OCI-LY7 (cell line): Measurements from ENCODE around the gene OGA. TPM values are rescaled to one million over a fixed set of nuclear protein-coding genes. Genes with fewer than 3 reads are reported as not detected.

ENCODE experiments used
- BruUV-seq: library from RNA; stranded (reverse); fragments of 400-500 nt; replicated peaks from 2 replicates; lab custom pipeline; 2021; lab: Mats Ljungman, UMichigan
- CTCF ChIA-PET: fragments of 300-600 bp; sonication (Branson Sonifier 250); formaldehyde crosslinking; loops from one replicate; lab custom pipeline; 2022; ENCODE audit warnings: antibody characterized with exemption; ENCODE audit not compliant: unreplicated experiment; lab: Charles Lee
- POLR2A ChIA-PET: fragments of 300-600 bp; sonication (Branson Sonifier 250); formaldehyde crosslinking; loops from one replicate; lab custom pipeline; 2022; ENCODE audit warnings: antibody characterized with exemption; lab: Charles Lee
- DNase-seq: peaks from one replicate; pipeline ENCODE4 v3.0.0-alpha.2; 2015; ENCODE audit warnings: low spot score
- H2AFZ ChIP-seq: fragments of 200-600 bp; sonication (generic), shearing (Covaris generic); 2 replicates; pipeline ENCODE4 v1.6.1; 2014; ENCODE audit warnings: mild to moderate bottlenecking, antibody characterized with exemption, low read length, moderate library complexity
- H3K27ac ChIP-seq: fragments of 200-600 bp; sonication (generic); 2 replicates; pipeline ENCODE4 v1.5.1; 2014; ENCODE audit warnings: mixed run types, low read depth, mild to moderate bottlenecking, moderate library complexity, low read length, inconsistent platforms; ENCODE audit not compliant: poor library complexity, severe bottlenecking
- H3K36me3 ChIP-seq: fragments of 200-600 bp; sonication (generic); 2 replicates; pipeline ENCODE4 v1.6.1; 2014; ENCODE audit warnings: mild to moderate bottlenecking, antibody characterized with exemption, low read length, moderate library complexity, mixed read lengths; ENCODE audit not compliant: insufficient read depth
- H3K4me1 ChIP-seq: fragments of 200-600 bp; sonication (generic); 2 replicates; pipeline ENCODE4 v1.5.1; 2014; ENCODE audit warnings: mild to moderate bottlenecking, low read length; ENCODE audit not compliant: insufficient read depth, poor library complexity, severe bottlenecking
- H3K4me2 ChIP-seq: fragments of 200-600 bp; sonication (generic); 2 replicates; pipeline ENCODE4 v1.6.1; 2014; ENCODE audit warnings: mild to moderate bottlenecking, low read length
- H3K4me3 ChIP-seq: fragments of 200-600 bp; sonication (generic); 2 replicates; pipeline ENCODE4 v1.5.1; 2014; ENCODE audit warnings: mild to moderate bottlenecking, low read depth, low read length; ENCODE audit not compliant: poor library complexity, severe bottlenecking
- H3K79me2 ChIP-seq: fragments of 200-600 bp; sonication (generic); 2 replicates; pipeline ENCODE4 v1.6.1; 2016; ENCODE audit warnings: low read depth, mild to moderate bottlenecking, low read length, moderate library complexity, mixed read lengths; ENCODE audit not compliant: insufficient read depth
- H3K9me2 ChIP-seq: fragments of 200-600 bp; sonication (generic); 2 replicates; pipeline ENCODE4 v1.6.1; 2016; ENCODE audit warnings: mild to moderate bottlenecking, low read length, mixed read lengths; ENCODE audit not compliant: insufficient read depth
- H3K9me3 ChIP-seq: fragments of 200-600 bp; sonication (generic); 2 replicates; pipeline ENCODE4 v1.6.1; 2014; ENCODE audit warnings: mild to moderate bottlenecking, mixed run types, low read length, mixed read lengths
- H4K20me1 ChIP-seq: fragments of 200-600 bp; sonication (generic); 2 replicates; pipeline ENCODE4 v1.6.1; 2014; ENCODE audit warnings: mild to moderate bottlenecking, antibody characterized with exemption, low read length, moderate library complexity, mixed read lengths; ENCODE audit not compliant: insufficient read depth
- CTCF ChIP-seq: fragments of 200-600 bp; sonication (generic); conservative IDR thresholded peaks from 2 replicates; pipeline ENCODE4 v1.5.1; 2014; ENCODE audit warnings: mild to moderate bottlenecking, antibody characterized with exemption, low read length, moderate library complexity, mixed read lengths
- EZH2phosphoT487 ChIP-seq: fragments of 200-600 bp; sonication (generic); IDR thresholded peaks from 2 replicates; pipeline ENCODE4 v1.6.1; 2018; ENCODE audit warnings: low read depth, borderline replicate concordance, mild to moderate bottlenecking, mixed run types, antibody characterized with exemption, low read length, moderate library complexity, mixed read lengths
- intact Hi-C: fragments of 100-400 bp; cut with micrococcal nuclease; formaldehyde crosslinking; loops from one replicate; pipeline ENCODE4 v1.10.0; 2022; ENCODE audit not compliant: unreplicated experiment
- total RNA-seq, 2 experiments: library from RNA; depleted of rRNA in 1 of 2; stranded (reverse); fragments of >200 nt in 1 of 2; shearing (Covaris generic) in 1 of 2; gene quantifications; 2 replicates each; pipeline ENCODE4 v1.2.3, GENCODE V29; 2014 to 2022

Gene OGA
- total RNA-seq, 2 experiments from 2014 or later: 65.5 to 109 TPM

DNA sequence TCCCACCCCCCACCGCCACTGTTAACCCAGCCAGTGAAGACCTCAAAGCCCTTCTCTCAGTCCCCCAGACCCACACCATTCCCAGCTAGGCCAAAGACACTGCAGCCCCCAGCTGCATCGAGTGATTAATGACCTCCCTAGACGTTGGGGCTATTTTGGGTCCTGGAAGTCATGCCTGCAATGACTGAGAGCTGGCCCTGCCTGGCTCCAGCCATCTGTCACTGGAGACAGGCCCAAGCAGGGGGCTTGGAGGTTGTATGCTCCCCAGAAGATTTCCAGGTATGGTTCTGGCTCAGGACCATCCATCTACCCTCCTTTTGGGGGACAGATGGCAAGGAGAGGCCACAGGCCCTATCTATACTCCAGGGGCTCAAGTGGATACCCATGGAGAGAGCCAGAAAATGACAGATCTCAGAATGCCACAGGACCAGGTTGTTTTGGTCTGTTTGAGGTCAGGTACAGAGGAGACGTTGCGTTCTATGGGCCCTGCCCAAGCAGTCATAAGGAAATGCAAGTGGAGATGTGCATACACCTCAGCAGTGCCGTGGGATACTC, 20.2 kb upstream of the OGA start:
- intact Hi-C loops: no loop called here
- Histone ChIP-seq H3K27ac (no peak overlapping the region), H3K9me2 (no peaks in the 10 kb centered on the region), H3K9me3 (no peaks in the 10 kb centered on the region), H3K36me3 (no peaks in the 10 kb centered on the region), H3K4me3 (no peak overlapping the region), H4K20me1 (no peaks in the 10 kb centered on the region), H3K4me1 (peaks cover 17% of the 10 kb centered on the region), H3K4me2 (no peak overlapping the region), H3K79me2 (no peaks in the 10 kb centered on the region), H2AFZ (no peak overlapping the region)
- ChIA-PET POLR2A (no interaction called here), CTCF (interaction anchor here (1.1 kb wide), 1 partner anchor 172 kb away, joined by 3 read pairs; no protein-coding TSS in a partner anchor)
- DNase-seq: no peak
- TF ChIP-seq EZH2phosphoT487: no peak
- BruUV-seq: no TSS peak

DNA sequence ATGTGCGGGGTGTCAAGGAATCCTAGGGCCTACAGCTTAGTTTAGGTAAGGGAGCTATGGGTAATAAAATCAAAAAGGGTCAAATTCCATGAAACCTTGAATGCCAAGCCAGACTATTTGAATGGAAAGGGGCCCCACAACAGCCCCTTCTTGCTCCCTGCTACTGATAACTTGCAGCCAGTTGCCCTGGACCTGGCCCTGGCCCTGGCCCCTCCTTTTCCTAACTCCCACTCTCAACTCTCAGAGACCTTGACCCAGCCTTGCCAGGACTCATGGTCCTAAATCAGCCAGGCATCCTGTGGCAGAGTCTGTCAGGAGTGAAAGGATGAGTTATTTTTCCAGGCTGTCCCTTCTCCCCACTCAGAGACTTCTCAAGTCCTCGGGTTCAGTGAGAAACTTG, 19.5 kb upstream of the OGA start:
- no peak for DNase-seq
- H4K20me1 ChIP-seq: no peaks in the 10 kb centered on the region
- H3K79me2 ChIP-seq: no peaks in the 10 kb centered on the region
- ChIA-PET POLR2A (no interaction called here), CTCF (interaction anchor here (0.7 to 2.6 kb wide), 3 partner anchors 19 to 172 kb away, joined by 3 to 7 read pairs (median 3); partner anchors contain the start of gene OGA)
- H2AFZ ChIP-seq: no peak overlapping the region
- H3K9me2 ChIP-seq: no peaks in the 10 kb centered on the region
- no TSS peak for BruUV-seq
- no peaks in the 10 kb centered on the region for H3K36me3 ChIP-seq
- peaks cover 17% of the 10 kb centered on the region for H3K4me1 ChIP-seq
- H3K27ac ChIP-seq: no peak overlapping the region
- H3K4me3 ChIP-seq: no peak overlapping the region
- intact Hi-C loops: no loop called here
- H3K4me2 ChIP-seq: no peak overlapping the region
- no peaks in the 10 kb centered on the region for H3K9me3 ChIP-seq
- TF ChIP-seq EZH2phosphoT487: no peak
- no peak for TF ChIP-seq CTCF

- CTCF ChIA-PET: interaction anchor here (0.6 to 2.6 kb wide), 2 partner anchors 16 to 433 kb away, joined by 3 to 7 read pairs; partner anchors contain the start of gene OGA
- BruUV-seq: no TSS peak
- no peak overlapping the region for H3K27ac ChIP-seq
- peaks cover 36% of the 10 kb centered on the region for H3K4me1 ChIP-seq
- H3K79me2 ChIP-seq: no peaks in the 10 kb centered on the region
- TF ChIP-seq EZH2phosphoT487: no peak
- TF ChIP-seq CTCF: no peak
- no peaks in the 10 kb centered on the region for H3K9me2 ChIP-seq
- intact Hi-C loops: no loop called here
- no peak overlapping the region for H2AFZ ChIP-seq
- H3K9me3 ChIP-seq: no peaks in the 10 kb centered on the region
- no peak overlapping the region for H3K4me2 ChIP-seq
- no peaks in the 10 kb centered on the region for H4K20me1 ChIP-seq
- DNase-seq: no peak
- H3K36me3 ChIP-seq: no peaks in the 10 kb centered on the region
- H3K4me3 ChIP-seq: no peak overlapping the region
- POLR2A ChIA-PET: no interaction called here
Observed at GRCh38 chr10:101835362-101835761, 17.1 kb upstream of the OGA start.
